ENCODE data around the gene PPFIA3. TPM values are rescaled to one million over a fixed set of nuclear protein-coding genes. Genes with fewer than 3 reads are reported as not detected.
A peak's percentile ranks its signal among the peaks of the same experiment; 100 is the strongest.

The PPFIA3 gene
- total and polyA plus RNA-seq, 2 of the 8 experiments (the other 6 are each of a cell fraction or from before 2014, with no cell fraction given): 15.9 to 25.3 TPM

DNA sequence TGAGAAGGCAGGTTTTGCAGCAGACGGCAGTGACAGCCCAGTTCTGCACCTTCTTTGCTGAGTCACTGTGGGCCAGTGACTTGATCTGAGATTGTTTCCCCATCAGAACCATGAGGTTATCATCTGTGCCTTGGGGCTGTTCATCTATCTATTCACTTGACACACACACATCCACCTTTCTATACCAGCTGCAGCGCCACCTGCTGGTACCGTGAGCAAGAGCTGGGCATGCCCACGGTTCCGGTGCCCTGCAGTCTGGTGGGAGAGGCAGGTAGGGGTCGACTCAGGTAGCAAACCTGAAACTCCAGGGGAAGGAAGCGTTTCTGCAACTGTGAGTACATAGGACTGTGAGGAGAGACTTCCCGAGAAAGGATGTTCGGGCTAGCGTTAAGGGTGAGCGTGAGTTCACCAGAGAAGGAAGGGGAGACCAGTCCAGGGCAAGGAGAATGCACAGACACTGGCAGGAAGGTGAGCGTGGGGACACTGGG is 12.7 kb upstream of the PPFIA3 start:
- Histone ChIP-seq H4K91ac (replicated peaks; ENCODE audit: insufficient read length, low read length) (no peak overlapping the region), H2BK120ac (replicated peaks; ENCODE audit: low read depth, low read length) (no peak overlapping the region), H3K4me1 (replicated peaks in 1 of 4; ENCODE audit: control insufficient read depth in 3 of 4, insufficient read depth in 4 of 4, low read length in 3 of 4) (no peaks in the 10 kb centered on the region), H3K23me2 (ENCODE audit: low read depth, low read length) (no peaks in the 10 kb centered on the region), H3K4me2 (ENCODE audit: insufficient read depth in 1 of 2, low read depth in 2 of 2, low read length in 2 of 2) (no peak overlapping the region), H3K56ac (replicated peaks; ENCODE audit: insufficient read length, low read depth, low read length) (no peak overlapping the region), H2BK15ac (ENCODE audit: low read length) (no peak overlapping the region), H4K5ac (ENCODE audit: insufficient read length, low read depth, low read length) (no peak overlapping the region), H2BK12ac (ENCODE audit: low read depth, low read length) (no peak overlapping the region), H3K79me2 (ENCODE audit: control insufficient read depth in 1 of 2, insufficient read depth in 2 of 2, low read length in 2 of 2) (no peaks in the 10 kb centered on the region), H4K8ac (ENCODE audit: extremely low read depth, insufficient read depth, low read length) (no peak overlapping the region), H3K18ac (ENCODE audit: extremely low read depth, low read length) (no peak overlapping the region), H3K4me3 (ENCODE audit: extremely low read depth in 1 of 4, insufficient read depth in 2 of 4, low read depth in 3 of 4, low read length in 4 of 4) (no peak overlapping the region), H3K4ac (replicated peaks; ENCODE audit: insufficient read length, low read depth, low read length) (no peak overlapping the region), H3K36me3 (ENCODE audit: control insufficient read depth in 2 of 4, insufficient read depth in 4 of 4, low read length in 3 of 4) (peaks cover 24 to 67% (median 61%) of the 10 kb centered on the region in 4 experiments), H3K23ac (ENCODE audit: insufficient read length) (no peak overlapping the region), H3K27me3 (replicated peaks in 1 of 4; ENCODE audit: control insufficient read depth in 3 of 4, extremely low read depth in 1 of 4, insufficient read depth in 3 of 4, low read length in 3 of 4) (no peaks in the 10 kb centered on the region), H2BK5ac (ENCODE audit: low read depth, low read length) (peak overlapping the region; percentile 3; the same call in 1 of the 2 replicates), H2BK20ac (ENCODE audit: low read length) (no peak overlapping the region), H3K27ac (ENCODE audit: low read depth, low read length) (no peak overlapping the region), H3K9ac (replicated peaks in 1 of 4; ENCODE audit: extremely low read depth in 1 of 4, low read depth in 3 of 4, low read length in 3 of 4) (no peak overlapping the region), H2AK5ac (ENCODE audit: low read depth, low read length) (no peak overlapping the region), H2AFZ (ENCODE audit: low read length) (no peak overlapping the region), H4K20me1 (replicated peaks in 1 of 2; ENCODE audit: control insufficient read depth in 1 of 2, insufficient read depth in 2 of 2, low read length in 2 of 2) (peaks cover 18 to 32% of the 10 kb centered on the region in 2 experiments), H3K14ac (ENCODE audit: insufficient read length) (no peak overlapping the region), H3K9me3 (ENCODE audit: insufficient read depth in 2 of 2, low read depth in 1 of 2, low read length in 1 of 2) (no peaks in the 10 kb centered on the region), H3K79me1 (ENCODE audit: low read depth, low read length) (peaks cover 4% of the 10 kb centered on the region)
- DNase-seq (ENCODE audit: low read depth in 1 of 2, low spot score in 2 of 2) (peak in 1 of 2 experiments; percentile 87), FAIRE-seq (peak; percentile 58)
- WGBS, 2 experiments (ENCODE audit: extremely low coverage in 1 of 2, insufficient coverage in 1 of 2, insufficient read length in 1 of 2, insufficient replicate concordance in 2 of 2, low coverage in 1 of 2, low lambda C conversion rate in 2 of 2, missing lambda C conversion rate in 1 of 2): 72% methylated on average over 12 of the region's 12 CpGs; no CpG with 5 or more reads in 1 of the 2 experiments
- ChIA-PET POLR2A (ENCODE audit: partially characterized antibody) (interaction anchor here (0.7 to 3.6 kb wide), 8 partner anchors 9 to 104 kb away, joined by 3 to 30 read pairs (median 5); no protein-coding TSS in a partner anchor), CTCF (ENCODE audit: partially characterized antibody) (interaction anchor here (0.5 to 3.1 kb wide), 27 partner anchors 8 to 919 kb away, joined by 3 to 26 read pairs (median 4); partner anchors contain the start of genes CGB2 and LIN7B)
- TF ChIP-seq RBBP5 (IDR thresholded peaks at IDR 0.05; ENCODE audit: borderline replicate concordance, low read depth, low read length): no peak
- TF ChIP-seq TCF12 (IDR thresholded peaks at IDR 0.05; ENCODE audit: low read depth, low read length): no peak
- TF ChIP-seq, protein P1, sequence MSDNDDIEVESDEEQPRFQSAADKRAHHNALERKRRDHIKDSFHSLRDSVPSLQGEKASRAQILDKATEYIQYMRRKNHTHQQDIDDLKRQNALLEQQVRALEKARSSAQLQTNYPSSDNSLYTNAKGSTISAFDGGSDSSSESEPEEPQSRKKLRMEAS (IDR thresholded peaks at IDR 0.05): 0 out of 2 replicates have a peak, but pooled peaks have one; percentile 29
- no peak for TF ChIP-seq RXRA (IDR thresholded peaks at IDR 0.05; ENCODE audit: insufficient read depth, low read depth, low read length)
- TF ChIP-seq SIX5 (IDR thresholded peaks at IDR 0.05; ENCODE audit: low read depth, low read length): no peak
- TF ChIP-seq RAD21 (IDR thresholded peaks at IDR 0.05 in 1 of 2, conservative IDR thresholded peaks at IDR 0.05 in 1 of 2; ENCODE audit: low read depth in 2 of 2, low read length in 2 of 2): peak; percentile 29 to 60; a peak in 3 of 4 replicates
- no peak for TF ChIP-seq CREB1 (IDR thresholded peaks at IDR 0.05)
- TF ChIP-seq CHD2 (IDR thresholded peaks at IDR 0.05; ENCODE audit: low read length): no peak
- no peak for TF ChIP-seq SIN3A (conservative IDR thresholded peaks at IDR 0.05 in 1 of 2, IDR thresholded peaks at IDR 0.05 in 1 of 2; ENCODE audit: low read depth in 1 of 2, low read length in 2 of 2)
- no peak for TF ChIP-seq SRF (IDR thresholded peaks at IDR 0.05; ENCODE audit: low read depth, low read length)
- TF ChIP-seq BRCA1 (IDR thresholded peaks at IDR 0.05; ENCODE audit: low read depth, low read length): no peak
- no peak for TF ChIP-seq CBX5 (IDR thresholded peaks at IDR 0.05; ENCODE audit: low read depth, low read length)
- TF ChIP-seq ATF3 (IDR thresholded peaks at IDR 0.05; ENCODE audit: insufficient read depth, low read depth, low read length): no peak

Data from H1 (cell line).